Tibial nerve (tissue), 4 donors: ENCODE data around the gene RFK.

Source experiments
- CTCF ChIP-seq, 5 experiments: fragments of 200-600 bp in 3 of 5; fragments of 450-650 bp in 2 of 5; sonication (generic) in 3 of 5; IDR thresholded peaks; one replicate each; pipeline ENCODE4 v1.5.1; 2016 to 2019; ENCODE audit warnings: antibody characterized with exemption in 5 of 5, mild to moderate bottlenecking in 3 of 5, moderate library complexity in 2 of 5
- EP300 ChIP-seq, 2 donors: sonication (generic); formaldehyde crosslinking; IDR thresholded peaks; one replicate each; pipeline ENCODE4 v1.6.1; 2017; ENCODE audit warnings: antibody characterized with exemption in 2 of 2, mild to moderate bottlenecking in 1 of 2
- POLR2A ChIP-seq, 2 donors: fragments of 450-650 bp; IDR thresholded peaks; one replicate each; pipeline ENCODE4 v1.6.1; 2017; ENCODE audit warnings: antibody characterized with exemption in 2 of 2, mild to moderate bottlenecking in 2 of 2, moderate library complexity in 2 of 2

GRCh38 chr9:76336027-76336426 is 58.2 kb downstream of the RFK start:
- TF ChIP-seq POLR2A (IDR thresholded peaks at IDR 0.05), result no peak
- no peak for TF ChIP-seq EP300 (IDR thresholded peaks at IDR 0.05)
- no peak for TF ChIP-seq CTCF (IDR thresholded peaks at IDR 0.05)
